Upper lobe of right lung (tissue), 1 donor: ENCODE results near the gene CTU1. TPM values are rescaled to one million over a fixed set of nuclear protein-coding genes. Genes with fewer than 3 reads are reported as not detected.

Source experiments
- ATAC-seq: fragments of 200-7000 bp; cut with Tn5 transposase; one replicate; pipeline ENCODE4 v1.9.1; 2020; ENCODE audit warnings: mild to moderate bottlenecking, moderate library complexity
- DNase-seq: peaks from one replicate; pipeline ENCODE4 v3.0.0-alpha.2; 2020
- H3K27ac ChIP-seq: fragments of 200-600 bp; one replicate; pipeline ENCODE4 v1.8.0; 2022
- H3K27me3 ChIP-seq: fragments of 200-600 bp; one replicate; pipeline ENCODE4 v1.8.0; 2022; ENCODE audit warnings: mild to moderate bottlenecking
- H3K36me3 ChIP-seq: fragments of 200-600 bp; one replicate; pipeline ENCODE4 v1.8.0; 2022
- H3K4me1 ChIP-seq: fragments of 200-600 bp; one replicate; pipeline ENCODE4 v1.8.0; 2022
- H3K4me3 ChIP-seq: fragments of 200-600 bp; one replicate; pipeline ENCODE4 v1.8.0; 2022; ENCODE audit warnings: mild to moderate bottlenecking
- H3K9me3 ChIP-seq: fragments of 200-600 bp; one replicate; pipeline ENCODE4 v1.8.0; 2022
- intact Hi-C: fragments of 100-400 bp; cut with DNase I; formaldehyde crosslinking; loops from one replicate; pipeline ENCODE4 v1.11.0; 2022
- total RNA-seq: library from RNA; stranded (reverse); fragmentation: NEBNext Ultra II Directional; extraction: Animal tissue kit (Norgen Biotek cat#: 25700); gene quantifications from one replicate; pipeline ENCODE4 v1.2.1, GENCODE V29; 2021
- TF ChIP-seq, protein P1 (sequence below): fragments of 200-600 bp; IDR thresholded peaks from one replicate; pipeline ENCODE4 v1.8.0; 2022; ENCODE audit warnings: antibody characterized with exemption
- donor health status: DM: no; HTN: yes; CAD: no; lungs with severe emphysema.

Gene CTU1
- total RNA-seq, 1 donor from 2014 or later = 8.5 TPM

DNA sequence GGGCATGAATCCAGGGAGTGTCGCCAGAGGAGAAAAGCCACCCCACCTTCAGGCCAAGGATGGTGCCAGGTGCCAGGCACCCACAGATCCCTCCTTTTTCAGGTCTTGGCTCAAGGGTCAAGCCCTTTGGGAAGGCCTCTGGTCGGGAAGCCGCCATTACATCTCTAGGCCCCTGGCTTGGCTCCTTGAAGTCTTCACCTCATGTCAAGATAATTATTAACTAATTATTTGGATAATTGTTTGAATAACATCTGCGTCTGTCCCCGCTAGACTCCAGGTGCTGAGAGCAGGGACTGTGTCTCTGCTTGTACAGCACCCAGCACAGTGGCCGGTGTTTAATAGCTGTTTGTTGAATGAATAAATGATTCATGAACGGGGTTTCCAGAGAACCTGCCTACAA is 44.5 kb downstream of the CTU1 start:
- ATAC-seq = no peak
- DNase-seq = no peak
- intact Hi-C loops = no loop called here
- H3K27me3 ChIP-seq = peaks cover 45% of the 10 kb centered on the region
- TF ChIP-seq, protein P1, sequence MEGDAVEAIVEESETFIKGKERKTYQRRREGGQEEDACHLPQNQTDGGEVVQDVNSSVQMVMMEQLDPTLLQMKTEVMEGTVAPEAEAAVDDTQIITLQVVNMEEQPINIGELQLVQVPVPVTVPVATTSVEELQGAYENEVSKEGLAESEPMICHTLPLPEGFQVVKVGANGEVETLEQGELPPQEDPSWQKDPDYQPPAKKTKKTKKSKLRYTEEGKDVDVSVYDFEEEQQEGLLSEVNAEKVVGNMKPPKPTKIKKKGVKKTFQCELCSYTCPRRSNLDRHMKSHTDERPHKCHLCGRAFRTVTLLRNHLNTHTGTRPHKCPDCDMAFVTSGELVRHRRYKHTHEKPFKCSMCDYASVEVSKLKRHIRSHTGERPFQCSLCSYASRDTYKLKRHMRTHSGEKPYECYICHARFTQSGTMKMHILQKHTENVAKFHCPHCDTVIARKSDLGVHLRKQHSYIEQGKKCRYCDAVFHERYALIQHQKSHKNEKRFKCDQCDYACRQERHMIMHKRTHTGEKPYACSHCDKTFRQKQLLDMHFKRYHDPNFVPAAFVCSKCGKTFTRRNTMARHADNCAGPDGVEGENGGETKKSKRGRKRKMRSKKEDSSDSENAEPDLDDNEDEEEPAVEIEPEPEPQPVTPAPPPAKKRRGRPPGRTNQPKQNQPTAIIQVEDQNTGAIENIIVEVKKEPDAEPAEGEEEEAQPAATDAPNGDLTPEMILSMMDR = no peak
- no peak overlapping the region for H3K27ac ChIP-seq
- no peaks in the 10 kb centered on the region for H3K36me3 ChIP-seq
- H3K9me3 ChIP-seq = no peaks in the 10 kb centered on the region
- H3K4me3 ChIP-seq = no peak overlapping the region
- no peaks in the 10 kb centered on the region for H3K4me1 ChIP-seq

- DNase-seq (no peak), ATAC-seq (no peak)
- Histone ChIP-seq H3K27me3 (peaks cover 43% of the 10 kb centered on the region), H3K27ac (no peak overlapping the region), H3K9me3 (no peaks in the 10 kb centered on the region), H3K4me1 (no peaks in the 10 kb centered on the region), H3K4me3 (no peak overlapping the region), H3K36me3 (no peaks in the 10 kb centered on the region)
- intact Hi-C loops = no loop called here
- TF ChIP-seq, protein P1 = no peak
Observed at GRCh38 chr19:51060973-51061372, 47.2 kb downstream of the CTU1 start.

GRCh38 chr19:51060336-51060735 is 47.9 kb downstream of the CTU1 start:
- no peak for DNase-seq
- Histone ChIP-seq H3K27ac (no peak overlapping the region), H3K4me1 (no peaks in the 10 kb centered on the region), H3K27me3 (peaks cover 36% of the 10 kb centered on the region), H3K4me3 (no peak overlapping the region), H3K9me3 (no peaks in the 10 kb centered on the region), H3K36me3 (no peaks in the 10 kb centered on the region)
- TF ChIP-seq, protein P1 = no peak
- ATAC-seq = no peak
- intact Hi-C loops = no loop called here

- H3K27ac ChIP-seq = no peak overlapping the region
- intact Hi-C loops = no loop called here
- H3K4me3 ChIP-seq = no peak overlapping the region
- ATAC-seq (no peak), DNase-seq (no peak)
- TF ChIP-seq, protein P1 = no peak
- H3K9me3 ChIP-seq = no peaks in the 10 kb centered on the region
- no peaks in the 10 kb centered on the region for H3K36me3 ChIP-seq
- H3K4me1 ChIP-seq = no peaks in the 10 kb centered on the region
- peaks cover 30% of the 10 kb centered on the region for H3K27me3 ChIP-seq
Observed at GRCh38 chr19:51059715-51060114, 48.5 kb downstream of the CTU1 start.

- ATAC-seq (no peak), DNase-seq (no peak)
- no peak overlapping the region for H3K27ac ChIP-seq
- H3K4me1 ChIP-seq = no peaks in the 10 kb centered on the region
- peaks cover 19% of the 10 kb centered on the region for H3K27me3 ChIP-seq
- no peaks in the 10 kb centered on the region for H3K9me3 ChIP-seq
- H3K36me3 ChIP-seq = no peaks in the 10 kb centered on the region
- TF ChIP-seq, protein P1 = no peak
- no peak overlapping the region for H3K4me3 ChIP-seq
- intact Hi-C loops = no loop called here
Observed at GRCh38 chr19:51055866-51056265, 52.3 kb downstream of the CTU1 start.

Other genes starting within 250 kb of the CTU1 start
- not detected for gene KLK2, start 235.0 kb downstream of the CTU1 start, total RNA-seq
- not detected for gene KLK4, start 197.0 kb downstream of the CTU1 start, total RNA-seq
- gene KLK5, start 155.4 kb downstream of the CTU1 start, total RNA-seq = not detected
- not detected for gene KLK6, start 138.8 kb downstream of the CTU1 start, total RNA-seq
- gene KLK7, start 124.5 kb downstream of the CTU1 start, total RNA-seq = 0.41 TPM
- not detected for gene KLK8, start 106.8 kb downstream of the CTU1 start, total RNA-seq
- gene KLK10, start 88.7 kb downstream of the CTU1 start, total RNA-seq = 4.7 TPM
- 10.8 TPM for gene KLK11, start 81.8 kb downstream of the CTU1 start, total RNA-seq
- not detected for gene KLK12, start 73.4 kb downstream of the CTU1 start, total RNA-seq
- not detected for gene KLK13, start 43.3 kb downstream of the CTU1 start, total RNA-seq
- not detected for gene KLK14, start 25.5 kb downstream of the CTU1 start, total RNA-seq
- gene SIGLEC9, start 16.5 kb upstream of the CTU1 start, total RNA-seq = 14.5 TPM
- 11.0 TPM for gene SIGLEC7, start 33.9 kb upstream of the CTU1 start, total RNA-seq
- gene CD33, start 116.7 kb upstream of the CTU1 start, total RNA-seq = 20.7 TPM
- gene SIGLECL1, start 142.7 kb upstream of the CTU1 start, total RNA-seq = not detected
- gene IGLON5, start 203.2 kb upstream of the CTU1 start, total RNA-seq = not detected
- 2.1 TPM for gene VSIG10L, start 233.7 kb upstream of the CTU1 start, total RNA-seq